ENCODE data around the gene CAPN7.
"Not testable (repeated sequence)": the region's sequence is repeated elsewhere in the genome, so short reads cannot be mapped to it uniquely, and the experiment has no call there.

CAPN7 gene

GRCh38 chr3:15205934-15206661 lies at the start of gene CAPN7:
Gene CAPN7 (plus strand): TSS chr3:15206246. CDS start chr3:15206496, 250 bp downstream.
- peak; percentile 90 to 96 for DNase-seq (ENCODE audit: low read depth in 2 of 2)

- no peak for DNase-seq (ENCODE audit: low read depth in 2 of 2)
Measured at GRCh38 chr3:15157441-15157840, 48.6 kb upstream of the CAPN7 start.

GRCh38 chr3:15159501-15160136 lies 46.4 kb upstream of the CAPN7 start:
- no peak for DNase-seq (ENCODE audit: low read depth in 2 of 2)

GRCh38 chr3:15160662-15161061 lies 45.4 kb upstream of the CAPN7 start:
- DNase-seq (ENCODE audit: low read depth in 2 of 2) = no peak

GRCh38 chr3:15161133-15161532 lies 44.9 kb upstream of the CAPN7 start:
- DNase-seq (ENCODE audit: low read depth in 2 of 2) = no peak

GRCh38 chr3:15163656-15164055 lies 42.4 kb upstream of the CAPN7 start:
- not testable (repeated sequence) for DNase-seq (ENCODE audit: low read depth in 2 of 2)

- no peak for DNase-seq (ENCODE audit: low read depth in 2 of 2)
Measured at GRCh38 chr3:15164340-15164739, 41.7 kb upstream of the CAPN7 start.

- DNase-seq (ENCODE audit: low read depth in 2 of 2) = no peak
Measured at GRCh38 chr3:15165061-15165460, 41.0 kb upstream of the CAPN7 start.

GRCh38 chr3:15166391-15166790 lies 39.7 kb upstream of the CAPN7 start:
- DNase-seq (ENCODE audit: low read depth in 2 of 2) = not testable (repeated sequence)

- no peak for DNase-seq (ENCODE audit: low read depth in 2 of 2)
Measured at GRCh38 chr3:15171096-15171495, 35.0 kb upstream of the CAPN7 start.

- DNase-seq (ENCODE audit: low read depth in 2 of 2) = no peak
Measured at GRCh38 chr3:15172806-15173205, 33.2 kb upstream of the CAPN7 start.

- no peak for DNase-seq (ENCODE audit: low read depth in 2 of 2)
Measured at GRCh38 chr3:15174953-15175352, 31.1 kb upstream of the CAPN7 start.

- no peak for DNase-seq (ENCODE audit: low read depth in 2 of 2)
Measured at GRCh38 chr3:15175605-15176004, 30.4 kb upstream of the CAPN7 start.

GRCh38 chr3:15180042-15180611 lies 25.9 kb upstream of the CAPN7 start:
- no peak for DNase-seq (ENCODE audit: low read depth in 2 of 2)

GRCh38 chr3:15181511-15181910 lies 24.5 kb upstream of the CAPN7 start:
- no peak for DNase-seq (ENCODE audit: low read depth in 2 of 2)

- DNase-seq (ENCODE audit: low read depth in 2 of 2) = no peak
Measured at GRCh38 chr3:15181963-15182362, 24.1 kb upstream of the CAPN7 start.

GRCh38 chr3:15183011-15183410 lies 23.0 kb upstream of the CAPN7 start:
- no peak for DNase-seq (ENCODE audit: low read depth in 2 of 2)

GRCh38 chr3:15185404-15185803 lies 20.6 kb upstream of the CAPN7 start:
- DNase-seq (ENCODE audit: low read depth in 2 of 2) = no peak

- DNase-seq (ENCODE audit: low read depth in 2 of 2) = no peak
Measured at GRCh38 chr3:15186101-15186476, 20.0 kb upstream of the CAPN7 start.

GRCh38 chr3:15186477-15187164 lies 19.4 kb upstream of the CAPN7 start:
- DNase-seq (ENCODE audit: low read depth in 2 of 2) = not testable (repeated sequence)

- DNase-seq (ENCODE audit: low read depth in 2 of 2) = no peak
Measured at GRCh38 chr3:15197340-15198029, 8.6 kb upstream of the CAPN7 start.

- no peak for DNase-seq (ENCODE audit: low read depth in 2 of 2)
Measured at GRCh38 chr3:15198686-15199085, 7.4 kb upstream of the CAPN7 start.

Measured in stimulated activated CD8-positive, alpha-beta memory T cell treated with anti-CD3 and anti-CD28 coated beads, Interleukin-2, amount 100 ng/mL, for 48 hours (primary cell).